ENCODE measurements around the gene RFPL3.
A peak's percentile ranks its signal among the peaks of the same experiment; 100 is the strongest.
"Not testable (repeated sequence)": the region's sequence is repeated elsewhere in the genome, so short reads cannot be mapped to it uniquely, and the experiment has no call there.

Gene RFPL3

DNA sequence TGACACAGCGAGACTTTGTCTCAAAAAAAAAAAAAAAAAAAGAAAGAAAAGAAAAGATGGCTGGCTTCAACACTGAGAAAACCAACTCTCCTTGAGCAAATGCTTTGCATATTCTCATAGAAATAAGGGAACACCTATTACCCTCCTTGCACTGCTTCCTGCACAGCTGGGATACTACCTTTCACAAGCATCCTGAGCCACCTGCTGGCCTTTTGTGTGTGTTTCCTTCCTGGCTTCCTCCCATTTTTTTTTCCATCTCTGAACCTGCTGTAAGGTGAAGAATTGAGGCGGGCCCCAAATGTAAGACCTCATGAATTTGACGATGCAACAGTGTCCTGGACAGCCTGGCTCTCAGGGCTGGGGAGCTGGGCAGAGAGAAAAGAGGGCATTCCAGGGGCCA, 1.9 kb upstream of the RFPL3 start:
- TF ChIP-seq, protein P1, sequence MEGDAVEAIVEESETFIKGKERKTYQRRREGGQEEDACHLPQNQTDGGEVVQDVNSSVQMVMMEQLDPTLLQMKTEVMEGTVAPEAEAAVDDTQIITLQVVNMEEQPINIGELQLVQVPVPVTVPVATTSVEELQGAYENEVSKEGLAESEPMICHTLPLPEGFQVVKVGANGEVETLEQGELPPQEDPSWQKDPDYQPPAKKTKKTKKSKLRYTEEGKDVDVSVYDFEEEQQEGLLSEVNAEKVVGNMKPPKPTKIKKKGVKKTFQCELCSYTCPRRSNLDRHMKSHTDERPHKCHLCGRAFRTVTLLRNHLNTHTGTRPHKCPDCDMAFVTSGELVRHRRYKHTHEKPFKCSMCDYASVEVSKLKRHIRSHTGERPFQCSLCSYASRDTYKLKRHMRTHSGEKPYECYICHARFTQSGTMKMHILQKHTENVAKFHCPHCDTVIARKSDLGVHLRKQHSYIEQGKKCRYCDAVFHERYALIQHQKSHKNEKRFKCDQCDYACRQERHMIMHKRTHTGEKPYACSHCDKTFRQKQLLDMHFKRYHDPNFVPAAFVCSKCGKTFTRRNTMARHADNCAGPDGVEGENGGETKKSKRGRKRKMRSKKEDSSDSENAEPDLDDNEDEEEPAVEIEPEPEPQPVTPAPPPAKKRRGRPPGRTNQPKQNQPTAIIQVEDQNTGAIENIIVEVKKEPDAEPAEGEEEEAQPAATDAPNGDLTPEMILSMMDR (IDR thresholded peaks at IDR 0.05; ENCODE audit: insufficient read depth, low read length, missing control alignments), result no peak
- H3K4me3 ChIP-seq (ENCODE audit: low read depth, low read length), result no peak overlapping the region
- DNase-seq (ENCODE audit: low read depth, low spot score), result no peak
- CTCF ChIA-PET, result no interaction called here
- POLR2A ChIA-PET, result no interaction called here

DNA sequence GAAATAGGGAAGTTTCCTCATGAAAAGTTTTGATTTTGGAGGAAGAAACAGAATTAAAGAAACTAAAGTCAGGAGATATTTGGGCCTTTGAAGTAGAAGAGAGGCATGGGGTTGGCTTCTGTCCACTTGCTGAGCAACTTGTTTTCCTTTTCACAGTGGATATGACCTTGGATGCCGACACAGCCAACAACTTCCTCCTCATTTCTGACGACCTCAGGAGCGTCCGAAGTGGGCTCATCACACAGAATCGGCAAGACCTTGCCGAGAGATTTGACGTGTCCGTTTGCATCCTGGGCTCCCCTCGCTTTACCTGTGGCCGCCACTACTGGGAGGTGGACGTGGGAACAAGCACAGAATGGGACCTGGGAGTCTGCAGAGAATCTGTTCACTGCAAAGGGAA, 2.4 kb downstream of the RFPL3 start:
- DNase-seq (ENCODE audit: low read depth, low spot score); POLR2A ChIA-PET; H3K4me3 ChIP-seq (ENCODE audit: low read depth, low read length); CTCF ChIA-PET: not testable (repeated sequence)

GRCh38 chr22:32361257-32361656, 3.6 kb downstream of the RFPL3 start:
- no peak for DNase-seq (ENCODE audit: low read depth, low spot score)
- CTCF ChIA-PET, result no interaction called here
- no peak overlapping the region for H3K4me3 ChIP-seq (ENCODE audit: low read depth, low read length)
- POLR2A ChIA-PET, result no interaction called here
- TF ChIP-seq, protein P1 (IDR thresholded peaks at IDR 0.05; ENCODE audit: insufficient read depth, low read length, missing control alignments), result no peak

- no peak overlapping the region for H3K4me3 ChIP-seq (ENCODE audit: low read depth, low read length)
- ChIA-PET CTCF (no interaction called here), POLR2A (no interaction called here)
- TF ChIP-seq, protein P1 (IDR thresholded peaks at IDR 0.05; ENCODE audit: insufficient read depth, low read length, missing control alignments), result no peak
- no peak for DNase-seq (ENCODE audit: low read depth, low spot score)
These were observed 6.5 kb downstream of the RFPL3 start for GRCh38 chr22:32364210-32364609.

- TF ChIP-seq, protein P1 (IDR thresholded peaks at IDR 0.05; ENCODE audit: insufficient read depth, low read length, missing control alignments), result no peak
- POLR2A ChIA-PET, result no interaction called here
- no peak for DNase-seq (ENCODE audit: low read depth, low spot score)
- CTCF ChIA-PET, result no interaction called here
- H3K4me3 ChIP-seq (ENCODE audit: low read depth, low read length), result no peak overlapping the region
These were observed 18.2 kb downstream of the RFPL3 start for GRCh38 chr22:32375678-32376450.

- ChIA-PET CTCF (interaction anchor here (2.2 kb wide), 1 partner anchor 97 kb away, joined by 7 read pairs; the partner anchor contains the start of gene FBXO7), POLR2A (no interaction called here)
- H3K4me3 ChIP-seq (ENCODE audit: low read depth, low read length), result no peak overlapping the region
- no peak for DNase-seq (ENCODE audit: low read depth, low spot score)
- TF ChIP-seq, protein P1 (IDR thresholded peaks at IDR 0.05; ENCODE audit: insufficient read depth, low read length, missing control alignments), result no peak
These were observed 19.0 kb downstream of the RFPL3 start for GRCh38 chr22:32376681-32377080.

DNA sequence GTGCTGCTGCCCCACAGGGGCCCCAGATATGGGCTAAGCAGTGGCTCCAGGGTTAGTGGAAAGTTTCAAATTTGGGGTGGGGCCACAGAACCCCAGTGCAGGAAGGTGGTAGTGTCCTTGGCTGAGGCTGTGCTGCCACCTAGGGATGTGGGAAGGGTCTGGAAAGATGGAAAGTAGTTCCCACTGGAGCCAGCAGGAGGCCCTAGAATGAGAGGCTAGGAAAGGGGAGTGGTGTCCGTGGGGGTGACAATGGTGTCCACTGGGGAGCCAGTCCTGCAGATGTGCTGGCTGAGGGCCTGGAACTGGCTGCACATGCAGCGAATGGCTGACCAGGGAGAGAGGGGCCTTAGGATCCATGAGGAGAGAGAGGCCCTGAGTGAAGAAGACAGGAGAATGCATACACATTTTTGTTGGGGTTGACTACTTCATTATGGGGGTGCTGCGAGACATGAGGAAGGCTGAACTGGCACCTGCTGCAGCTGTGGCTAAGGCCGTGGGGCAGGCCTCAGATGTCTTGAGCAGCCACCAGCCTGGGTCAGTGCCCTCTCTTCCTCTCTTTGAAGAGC, 21.1 kb downstream of the RFPL3 start:
- POLR2A ChIA-PET, result no interaction called here
- CTCF ChIA-PET, result interaction anchor here (2.2 kb wide), 1 partner anchor 95 kb away, joined by 7 read pairs; the partner anchor contains the start of gene FBXO7

More for the DNA sequence above, 21.1 kb downstream of the RFPL3 start:
- TF ChIP-seq, protein P1 (IDR thresholded peaks at IDR 0.05; ENCODE audit: insufficient read depth, low read length, missing control alignments), result peak; percentile 54
- no peak for DNase-seq (ENCODE audit: low read depth, low spot score)
- H3K4me3 ChIP-seq (ENCODE audit: low read depth, low read length), result no peak overlapping the region
